Measurements from ENCODE around the gene PTK6.
"Not testable (repeated sequence)": the region's sequence is repeated elsewhere in the genome, so short reads cannot be mapped to it uniquely, and the experiment has no call there.

The PTK6 gene

GRCh38 chr20:63527184-63527583 lies 10.0 kb downstream of the PTK6 start:
- DNase-seq, result no peak

GRCh38 chr20:63525971-63526370 lies 11.2 kb downstream of the PTK6 start:
- no peak for DNase-seq

GRCh38 chr20:63525185-63525584 lies 12.0 kb downstream of the PTK6 start:
- no peak for DNase-seq

GRCh38 chr20:63522981-63523611 lies 14.1 kb downstream of the PTK6 start:
- DNase-seq, result peak; percentile 39

GRCh38 chr20:63522091-63522868 lies 14.9 kb downstream of the PTK6 start:
- peak; percentile 37 for DNase-seq

GRCh38 chr20:63521602-63522001 lies 15.6 kb downstream of the PTK6 start:
- peak; percentile 61 for DNase-seq

- DNase-seq, result peak; percentile 86
These were observed 16.1 kb downstream of the PTK6 start for GRCh38 chr20:63520934-63521601.

GRCh38 chr20:63520504-63520933 lies 16.7 kb downstream of the PTK6 start, which contains the start of gene PPDPF:
PPDPF (plus strand) TSS chr20:63520765; CDS start chr20:63521309, 544 bp downstream.
- peak; percentile 98 for DNase-seq

- peak; percentile 92 for DNase-seq
These were observed 17.3 kb downstream of the PTK6 start for GRCh38 chr20:63519668-63520503.

- DNase-seq, result no peak
These were observed 18.1 kb downstream of the PTK6 start for GRCh38 chr20:63518946-63519667.

GRCh38 chr20:63518351-63518861 lies 18.8 kb downstream of the PTK6 start:
- DNase-seq, result no peak

- DNase-seq, result no peak
These were observed 19.5 kb downstream of the PTK6 start for GRCh38 chr20:63517376-63518309.

- not testable (repeated sequence) for DNase-seq
These were observed 22.7 kb downstream of the PTK6 start for GRCh38 chr20:63514520-63514919.

- DNase-seq, result no peak
These were observed 24.0 kb downstream of the PTK6 start for GRCh38 chr20:63513207-63513606.

- no peak for DNase-seq
These were observed 28.1 kb downstream of the PTK6 start for GRCh38 chr20:63509088-63509564.

- DNase-seq, result no peak
These were observed 29.0 kb downstream of the PTK6 start for GRCh38 chr20:63508072-63508768.

GRCh38 chr20:63507083-63507743 lies 30.0 kb downstream of the PTK6 start:
- no peak for DNase-seq

GRCh38 chr20:63505723-63506122 lies 31.5 kb downstream of the PTK6 start:
- DNase-seq, result no peak

- no peak for DNase-seq
These were observed 31.9 kb downstream of the PTK6 start for GRCh38 chr20:63505281-63505680.
